Stimulated activated naive B cell treated with anti-CD40 and anti-IgM and Interleukin-4, amounts not matched to agents 10 μg/mL and 1 μg/mL and 100 μg/mL, for 72 hours (primary cell): ENCODE results near the gene ANKRD13A.

Experiments used
- ATAC-seq, 2 donors: fragments of 150-1000 bp; cut with Tn5 transposase; replicated peaks; 2 replicates each; pipeline ENCODE4 v1.10.0; 2021; ENCODE audit warnings: moderate library complexity in 1 of 2
- DNase-seq: peaks from one replicate; pipeline ENCODE4 v3.0.0; 2021
- H3K27ac Mint-ChIP-seq: one replicate; pipeline ENCODE4 v1.8.0; 2022; ENCODE audit warnings: mild to moderate bottlenecking, mixed read lengths
- H3K27me3 Mint-ChIP-seq, 2 donors: one replicate each; pipeline ENCODE4 v1.8.0; 2022; ENCODE audit warnings: mixed read lengths in 2 of 2
- H3K36me3 Mint-ChIP-seq, 2 donors: one replicate each; pipeline ENCODE4 v1.8.0; 2022; ENCODE audit warnings: mixed read lengths in 2 of 2, mild to moderate bottlenecking in 1 of 2
- H3K4me1 Mint-ChIP-seq, 2 donors: one replicate each; pipeline ENCODE4 v1.8.0; 2022; ENCODE audit warnings: mixed read lengths in 2 of 2, mild to moderate bottlenecking in 1 of 2
- H3K4me3 Mint-ChIP-seq, 2 donors: one replicate each; pipeline ENCODE4 v1.8.0; 2022; ENCODE audit warnings: mild to moderate bottlenecking in 2 of 2, mixed read lengths in 2 of 2, moderate library complexity in 1 of 2
- H3K9me3 Mint-ChIP-seq, 2 donors: one replicate each; pipeline ENCODE4 v1.8.0; 2022; ENCODE audit warnings: mixed read lengths in 2 of 2, mild to moderate bottlenecking in 1 of 2

The ANKRD13A gene

GRCh38 chr12:109994401-109995175 is 4.6 kb upstream of the ANKRD13A start:
- Mint-ChIP-seq H3K27ac (peak overlapping the region; percentile 96), H3K27me3 (no peaks in the 10 kb centered on the region), H3K9me3 (no peaks in the 10 kb centered on the region), H3K4me1 (peaks cover 27 to 55% of the 10 kb centered on the region in 2 donors), H3K36me3 (peaks cover 7 to 10% of the 10 kb centered on the region in 2 donors), H3K4me3 (peak overlapping the region; percentile 97 to 98)
- DNase-seq (no peak), ATAC-seq (peak; percentile 3 to 20)

DNA sequence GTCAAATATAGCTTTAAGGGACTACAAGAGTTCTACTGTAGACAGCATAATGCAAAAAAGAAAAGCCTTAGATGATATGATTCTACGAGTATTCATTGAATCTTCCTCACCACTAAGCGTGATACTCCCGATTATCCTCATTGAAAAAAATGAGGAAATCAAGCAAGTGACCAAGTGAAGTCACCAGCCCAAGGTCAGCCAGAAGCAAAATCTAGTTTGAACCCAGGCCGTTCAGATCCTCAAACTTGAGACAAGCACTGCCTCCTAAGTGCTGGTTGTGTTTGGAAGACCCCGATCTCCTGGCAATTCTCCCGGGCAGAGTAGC is 3.9 kb upstream of the ANKRD13A start:
- Mint-ChIP-seq H3K27ac (peak overlapping the region; percentile 96), H3K27me3 (no peaks in the 10 kb centered on the region), H3K36me3 (peaks cover 12% of the 10 kb centered on the region in 2 donors), H3K4me1 (peaks cover 29 to 52% of the 10 kb centered on the region in 2 donors), H3K4me3 (peak overlapping the region; percentile 97 to 98), H3K9me3 (no peaks in the 10 kb centered on the region)
- ATAC-seq, result no peak
- DNase-seq, result no peak

GRCh38 chr12:109995686-109996482 is 3.3 kb upstream of the ANKRD13A start, which contains the start of gene GIT2:
GIT2 (minus strand) TSS chr12:109996368; CDS start chr12:109996224, 144 bp downstream.
- Mint-ChIP-seq H3K4me1 (peaks cover 29 to 54% of the 10 kb centered on the region in 2 donors), H3K4me3 (peak within 1 kb of the TSS; percentile 97 to 98), H3K36me3 (peaks cover 12% of the 10 kb centered on the region in 2 donors), H3K27ac (peak within 1 kb of the TSS; percentile 96), H3K27me3 (no peaks in the 10 kb centered on the region), H3K9me3 (no peaks in the 10 kb centered on the region)
- ATAC-seq, result peak; percentile 82 to 83
- peak; percentile 95 for DNase-seq

- DNase-seq (no peak), ATAC-seq (no peak)
- H3K27ac Mint-ChIP-seq, result peak overlapping the region; percentile 96
- no peaks in the 10 kb centered on the region for H3K27me3 Mint-ChIP-seq
- no peaks in the 10 kb centered on the region for H3K9me3 Mint-ChIP-seq
- peaks cover 28 to 54% of the 10 kb centered on the region in 2 donors for H3K4me1 Mint-ChIP-seq
- H3K36me3 Mint-ChIP-seq, result peaks cover 10 to 12% of the 10 kb centered on the region in 2 donors
- H3K4me3 Mint-ChIP-seq, result peak overlapping the region; percentile 97 to 98
These were observed 2.8 kb upstream of the ANKRD13A start for GRCh38 chr12:109996483-109996853.

GRCh38 chr12:109997393-109997792 is 1.8 kb upstream of the ANKRD13A start:
- H3K9me3 Mint-ChIP-seq, result no peaks in the 10 kb centered on the region
- H3K4me1 Mint-ChIP-seq, result peaks cover 26 to 56% of the 10 kb centered on the region in 2 donors
- H3K4me3 Mint-ChIP-seq, result peak overlapping the region in 1 of 2 donors; percentile 25
- no peak for DNase-seq
- peaks cover 7 to 10% of the 10 kb centered on the region in 2 donors for H3K36me3 Mint-ChIP-seq
- H3K27me3 Mint-ChIP-seq, result no peaks in the 10 kb centered on the region
- H3K27ac Mint-ChIP-seq, result no peak overlapping the region
- no peak for ATAC-seq

DNA sequence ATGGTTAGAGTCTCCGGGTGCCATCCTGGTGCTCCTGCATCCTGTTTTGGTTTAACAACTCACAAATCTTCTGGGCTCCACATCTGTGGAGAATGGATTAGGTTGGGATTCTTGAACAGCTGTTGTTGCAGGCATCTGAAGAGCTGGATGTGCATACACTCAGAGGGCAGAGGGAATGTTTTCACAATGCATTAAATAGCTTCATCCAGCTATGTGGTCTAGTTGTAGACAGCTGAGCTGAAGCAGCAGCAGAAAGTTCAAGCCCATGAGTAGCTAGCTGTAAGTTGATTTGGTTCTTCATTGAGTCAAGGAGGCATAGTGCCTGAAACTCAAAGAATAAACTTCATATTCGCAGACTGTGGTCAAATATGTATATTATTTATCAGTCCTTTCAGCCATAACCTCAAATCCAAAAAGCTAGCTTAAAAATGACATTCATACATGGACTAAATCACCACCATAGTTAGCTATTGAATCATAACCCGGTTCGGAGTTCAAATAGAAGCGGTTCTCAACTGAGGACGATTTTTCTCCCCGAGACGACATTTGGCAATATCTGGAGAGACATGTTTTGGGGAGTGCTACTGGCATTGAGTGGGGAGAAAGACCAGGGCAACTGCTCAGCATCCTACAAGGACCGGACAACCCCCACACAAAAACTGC is 858 bp upstream of the ANKRD13A start:
- peaks cover 30 to 58% of the 10 kb centered on the region in 2 donors for H3K4me1 Mint-ChIP-seq
- ATAC-seq (no peak), DNase-seq (no peak)
- peaks cover 14% of the 10 kb centered on the region in 2 donors for H3K36me3 Mint-ChIP-seq
- no peaks in the 10 kb centered on the region for H3K9me3 Mint-ChIP-seq
- H3K27me3 Mint-ChIP-seq, result no peaks in the 10 kb centered on the region
- peak overlapping the region; percentile 98 for H3K27ac Mint-ChIP-seq
- H3K4me3 Mint-ChIP-seq, result peak overlapping the region; percentile 85 to 86

DNA sequence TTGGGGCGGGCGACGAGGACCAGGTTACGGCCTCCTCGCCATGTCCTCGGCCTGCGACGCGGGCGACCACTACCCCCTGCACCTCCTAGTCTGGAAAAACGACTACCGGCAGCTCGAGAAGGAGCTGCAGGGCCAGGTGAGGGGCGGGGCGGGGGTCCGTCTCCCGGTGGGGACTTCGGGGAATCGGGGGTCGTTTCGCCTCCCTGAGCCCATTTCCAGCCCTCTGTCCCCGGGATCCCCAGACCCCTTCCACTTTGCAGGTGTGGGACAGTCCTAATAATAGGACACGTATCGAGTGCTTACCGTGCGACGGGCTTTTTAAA is 380 bp downstream of the ANKRD13A start:
- H3K27ac Mint-ChIP-seq, result peak overlapping the region; percentile 98
- H3K27me3 Mint-ChIP-seq, result no peaks in the 10 kb centered on the region
- no peaks in the 10 kb centered on the region for H3K9me3 Mint-ChIP-seq
- H3K4me3 Mint-ChIP-seq, result peak overlapping the region; percentile 99
- peaks cover 30 to 62% of the 10 kb centered on the region in 2 donors for H3K4me1 Mint-ChIP-seq
- DNase-seq, result no peak
- peaks cover 15 to 17% of the 10 kb centered on the region in 2 donors for H3K36me3 Mint-ChIP-seq
- no peak for ATAC-seq

DNA sequence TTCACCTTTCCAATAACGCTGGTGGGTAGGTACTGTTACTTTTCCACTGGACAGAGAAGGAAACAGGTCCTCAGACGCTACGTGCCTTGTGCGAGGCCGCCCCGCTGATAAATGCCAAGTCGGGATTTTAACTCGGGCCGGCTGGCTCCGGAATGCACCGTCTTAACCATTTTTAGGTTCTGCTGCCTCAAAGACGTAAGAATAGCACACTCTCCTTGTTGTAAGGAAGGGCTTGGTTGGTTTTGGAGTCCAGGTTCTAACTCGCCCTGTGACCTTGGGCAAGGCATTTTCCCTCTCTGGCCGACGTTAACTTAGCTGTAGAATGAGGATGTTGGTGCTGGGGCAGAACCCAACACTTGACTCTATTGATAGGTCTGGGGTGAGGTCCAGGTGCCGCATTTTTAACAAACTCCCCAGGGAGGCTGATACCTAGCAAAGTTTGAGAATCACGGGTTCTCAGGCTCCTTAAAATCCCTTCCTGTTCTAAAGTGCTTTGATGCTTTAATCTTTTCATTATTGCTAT is 814 bp downstream of the ANKRD13A start:
- peaks cover 15 to 17% of the 10 kb centered on the region in 2 donors for H3K36me3 Mint-ChIP-seq
- ATAC-seq, result no peak
- H3K4me3 Mint-ChIP-seq, result peak overlapping the region; percentile 99
- H3K9me3 Mint-ChIP-seq, result no peaks in the 10 kb centered on the region
- H3K27me3 Mint-ChIP-seq, result no peaks in the 10 kb centered on the region
- peaks cover 29 to 62% of the 10 kb centered on the region in 2 donors for H3K4me1 Mint-ChIP-seq
- no peak for DNase-seq
- peak overlapping the region; percentile 98 for H3K27ac Mint-ChIP-seq

- DNase-seq (no peak), ATAC-seq (no peak)
- Mint-ChIP-seq H3K27me3 (no peaks in the 10 kb centered on the region), H3K9me3 (no peaks in the 10 kb centered on the region), H3K4me3 (peak overlapping the region in 1 of 2 donors; percentile 99), H3K4me1 (peaks cover 35 to 73% of the 10 kb centered on the region in 2 donors), H3K36me3 (peaks cover 16 to 26% of the 10 kb centered on the region in 2 donors), H3K27ac (no peak overlapping the region)
These were observed 2.4 kb downstream of the ANKRD13A start for GRCh38 chr12:110001596-110001995.

DNA sequence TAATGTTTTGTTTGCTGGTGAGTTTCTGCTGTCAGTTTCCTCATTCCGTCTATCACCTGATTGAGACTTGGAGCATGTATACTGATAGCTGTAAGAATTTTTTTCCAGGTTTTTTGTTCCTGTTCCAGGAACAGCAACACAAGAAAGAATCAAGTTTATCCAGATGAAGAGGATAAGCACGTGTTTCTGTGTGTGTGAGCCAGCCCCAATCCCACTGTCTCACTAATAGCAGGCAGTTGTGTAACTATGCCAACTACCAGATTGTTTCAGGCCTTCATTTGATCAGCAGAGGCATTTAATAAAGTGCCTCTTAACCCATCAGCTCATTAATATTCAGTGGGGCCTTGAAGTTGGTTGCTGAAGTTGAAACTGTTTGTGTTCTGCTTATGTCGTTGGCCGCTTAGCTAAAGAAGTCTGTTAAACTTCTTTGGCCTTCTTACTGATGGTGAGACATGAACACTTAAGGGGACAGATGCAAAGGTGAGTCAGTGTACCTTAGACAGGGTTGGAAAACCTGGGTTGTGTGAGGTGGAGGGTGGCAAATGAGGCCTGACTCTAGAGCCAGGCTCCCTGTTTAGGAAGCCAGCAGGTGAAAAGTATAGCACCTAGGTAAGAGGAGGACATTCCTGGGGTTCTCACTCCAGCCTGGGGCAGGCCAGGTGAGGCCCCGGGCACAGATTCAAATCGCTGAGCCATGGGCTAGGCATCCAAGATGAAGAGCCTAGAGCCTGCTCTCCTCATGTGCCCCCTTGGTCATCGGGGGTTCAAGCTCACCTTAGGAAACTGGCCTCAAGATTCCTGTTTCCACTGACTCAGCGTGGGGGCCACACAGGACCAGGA is 3.7 kb downstream of the ANKRD13A start:
- DNase-seq, result no peak
- peak overlapping the region; percentile 66 for H3K27ac Mint-ChIP-seq
- peaks cover 23 to 37% of the 10 kb centered on the region in 2 donors for H3K36me3 Mint-ChIP-seq
- peaks cover 30 to 73% of the 10 kb centered on the region in 2 donors for H3K4me1 Mint-ChIP-seq
- no peak for ATAC-seq
- no peaks in the 10 kb centered on the region for H3K27me3 Mint-ChIP-seq
- H3K9me3 Mint-ChIP-seq, result peaks cover under 1 to 1% of the 10 kb centered on the region in 2 donors
- peak overlapping the region; percentile 4 to 26 for H3K4me3 Mint-ChIP-seq

DNA sequence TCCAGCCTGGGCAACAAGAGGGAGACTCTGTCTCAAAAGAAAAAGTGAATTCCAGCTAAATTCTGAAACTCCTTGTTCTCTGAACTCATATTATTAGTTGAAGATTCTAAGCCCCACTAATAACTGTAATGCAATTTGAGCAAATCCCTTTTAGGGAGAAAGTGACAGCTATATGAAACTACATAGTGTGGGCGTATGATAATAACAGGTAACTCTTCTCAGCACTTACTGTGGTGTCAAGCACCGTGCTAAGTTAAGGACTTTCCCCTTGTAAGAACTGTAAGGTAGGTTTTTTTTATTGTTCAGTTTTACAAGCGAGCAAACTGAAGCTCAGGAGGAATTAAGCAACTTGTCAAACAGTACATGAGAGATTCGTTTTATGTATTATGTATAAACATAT is 5.4 kb downstream of the ANKRD13A start:
- peak overlapping the region; percentile 62 for H3K27ac Mint-ChIP-seq
- no peaks in the 10 kb centered on the region for H3K27me3 Mint-ChIP-seq
- peaks cover 30 to 45% of the 10 kb centered on the region in 2 donors for H3K36me3 Mint-ChIP-seq
- peaks cover 29 to 77% of the 10 kb centered on the region in 2 donors for H3K4me1 Mint-ChIP-seq
- no peak for DNase-seq
- H3K9me3 Mint-ChIP-seq, result peaks cover 4 to 8% of the 10 kb centered on the region in 2 donors
- ATAC-seq, result peak; percentile 86 to 90
- H3K4me3 Mint-ChIP-seq, result peak overlapping the region in 1 of 2 donors; percentile 50

DNA sequence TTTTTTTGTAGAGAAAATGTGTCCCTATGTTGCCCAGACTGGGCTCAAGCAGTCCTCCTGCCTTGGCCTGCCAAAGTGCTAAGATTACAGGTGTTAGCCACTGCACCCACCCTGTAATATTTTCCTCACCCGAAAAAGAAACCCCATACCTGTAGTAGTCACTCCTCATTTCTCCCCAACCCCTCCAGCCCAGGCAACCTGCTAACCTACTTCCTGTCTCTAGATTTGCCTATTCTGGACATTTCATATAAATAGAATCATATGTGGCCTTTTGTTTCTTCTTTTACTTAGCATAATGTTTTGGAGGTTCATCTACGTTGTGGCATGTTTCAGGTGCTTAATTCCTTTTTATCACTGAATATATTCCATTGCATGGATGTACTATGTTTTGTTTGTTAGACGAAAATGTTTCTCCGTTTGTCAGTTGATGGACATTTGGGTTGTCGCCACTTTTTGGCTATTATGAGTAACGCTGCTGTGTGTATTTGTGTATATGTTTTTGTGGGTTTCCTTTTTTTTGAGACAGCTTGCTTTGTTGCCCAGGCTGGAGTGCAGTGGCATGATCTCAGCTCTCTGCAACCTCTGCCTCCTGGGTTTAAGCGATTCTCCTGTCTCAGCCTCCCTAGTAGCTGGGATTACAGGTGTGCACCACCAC is 6.2 kb downstream of the ANKRD13A start:
- Mint-ChIP-seq H3K4me1 (peaks cover 30 to 85% of the 10 kb centered on the region in 2 donors), H3K36me3 (peaks cover 26 to 47% of the 10 kb centered on the region in 2 donors), H3K27me3 (no peaks in the 10 kb centered on the region), H3K27ac (peak overlapping the region; percentile 89), H3K4me3 (peak overlapping the region; percentile 70 to 71), H3K9me3 (peaks cover 4 to 8% of the 10 kb centered on the region in 2 donors)
- DNase-seq, result no peak
- ATAC-seq, result peak; percentile 48 to 57

GRCh38 chr12:110006115-110006514 is 6.9 kb downstream of the ANKRD13A start:
- no peaks in the 10 kb centered on the region for H3K27me3 Mint-ChIP-seq
- H3K4me1 Mint-ChIP-seq, result peaks cover 35 to 88% of the 10 kb centered on the region in 2 donors
- ATAC-seq (no peak), DNase-seq (no peak)
- H3K9me3 Mint-ChIP-seq, result peaks cover 4 to 8% of the 10 kb centered on the region in 2 donors
- H3K36me3 Mint-ChIP-seq, result peaks cover 26 to 48% of the 10 kb centered on the region in 2 donors
- H3K27ac Mint-ChIP-seq, result no peak overlapping the region
- H3K4me3 Mint-ChIP-seq, result no peak overlapping the region
